GM12801 (cell line): Measurements from ENCODE around the gene ACSL3.

Experiments
- TF ChIP-seq, protein P1 (sequence below): IDR thresholded peaks from one replicate; pipeline ENCODE4 v1.5.1; 2011; ENCODE audit warnings: control low read depth; ENCODE audit not compliant: insufficient read length; ENCODE audit errors: extremely low read depth

Gene ACSL3

DNA sequence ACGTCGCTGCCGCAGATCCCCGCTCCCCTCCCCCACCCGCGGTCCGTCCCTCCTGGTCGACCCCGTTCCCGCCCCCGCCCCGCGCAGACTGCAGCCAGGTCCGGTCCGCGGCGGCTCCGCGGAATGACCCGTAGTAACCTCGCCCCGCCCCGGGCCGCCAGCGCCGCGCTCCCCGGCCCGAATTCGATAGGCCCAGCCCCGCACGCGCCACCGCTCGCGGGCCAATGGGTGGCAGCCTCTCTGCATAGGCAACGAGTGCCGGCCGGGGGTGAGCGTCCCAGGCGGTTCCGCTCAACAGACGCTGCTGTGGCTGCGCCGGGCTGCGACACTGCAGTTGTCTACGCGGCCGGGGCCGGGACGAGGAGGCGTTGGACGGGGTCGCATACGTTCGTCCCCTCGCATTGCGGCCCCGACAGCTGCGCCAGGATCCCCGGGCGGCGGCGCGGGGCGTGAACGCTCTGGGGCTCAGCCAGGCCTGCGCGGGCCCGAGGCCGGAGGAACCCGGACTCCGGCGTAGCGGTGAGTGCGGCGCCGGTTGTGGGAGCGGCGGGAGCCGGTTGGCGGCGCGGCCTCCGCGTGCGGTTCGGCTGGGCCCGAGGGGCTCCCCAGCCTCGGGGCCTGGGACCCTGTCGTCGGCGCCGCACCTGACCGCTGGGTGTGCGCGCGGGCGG, at the start of gene ACSL3:
Gene ACSL3 (plus strand): TSS at position 297 of the 671 bp plus-strand sequence. CDS start 47,737 bp downstream, outside the sequence.
- TF ChIP-seq, protein P1, sequence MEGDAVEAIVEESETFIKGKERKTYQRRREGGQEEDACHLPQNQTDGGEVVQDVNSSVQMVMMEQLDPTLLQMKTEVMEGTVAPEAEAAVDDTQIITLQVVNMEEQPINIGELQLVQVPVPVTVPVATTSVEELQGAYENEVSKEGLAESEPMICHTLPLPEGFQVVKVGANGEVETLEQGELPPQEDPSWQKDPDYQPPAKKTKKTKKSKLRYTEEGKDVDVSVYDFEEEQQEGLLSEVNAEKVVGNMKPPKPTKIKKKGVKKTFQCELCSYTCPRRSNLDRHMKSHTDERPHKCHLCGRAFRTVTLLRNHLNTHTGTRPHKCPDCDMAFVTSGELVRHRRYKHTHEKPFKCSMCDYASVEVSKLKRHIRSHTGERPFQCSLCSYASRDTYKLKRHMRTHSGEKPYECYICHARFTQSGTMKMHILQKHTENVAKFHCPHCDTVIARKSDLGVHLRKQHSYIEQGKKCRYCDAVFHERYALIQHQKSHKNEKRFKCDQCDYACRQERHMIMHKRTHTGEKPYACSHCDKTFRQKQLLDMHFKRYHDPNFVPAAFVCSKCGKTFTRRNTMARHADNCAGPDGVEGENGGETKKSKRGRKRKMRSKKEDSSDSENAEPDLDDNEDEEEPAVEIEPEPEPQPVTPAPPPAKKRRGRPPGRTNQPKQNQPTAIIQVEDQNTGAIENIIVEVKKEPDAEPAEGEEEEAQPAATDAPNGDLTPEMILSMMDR: no peak

DNA sequence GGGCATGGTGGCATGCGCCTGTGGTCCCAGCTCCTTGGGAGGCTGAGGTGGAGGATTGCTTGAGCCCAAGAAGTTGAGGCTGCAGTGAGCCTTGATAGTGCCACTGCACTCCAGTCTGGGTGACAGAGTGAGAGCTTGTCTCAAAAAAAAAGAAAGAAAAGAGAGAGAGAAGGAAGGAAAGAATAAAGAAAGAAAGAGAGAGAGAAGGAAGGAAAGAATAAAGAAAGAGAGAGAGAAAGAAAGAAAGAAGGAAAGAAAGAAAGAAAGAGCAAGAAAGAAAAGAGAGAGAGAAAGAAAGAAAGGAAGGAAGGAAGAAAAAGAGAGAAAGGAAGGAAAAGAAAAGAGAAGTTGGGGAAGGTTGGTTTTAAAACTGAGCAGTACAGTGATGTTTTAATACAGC, 49.0 kb upstream of the ACSL3 start:
- TF ChIP-seq, protein P1: no peak

GRCh38 chr2:222813177-222813843, 47.5 kb upstream of the ACSL3 start:
- TF ChIP-seq, protein P1: no peak

DNA sequence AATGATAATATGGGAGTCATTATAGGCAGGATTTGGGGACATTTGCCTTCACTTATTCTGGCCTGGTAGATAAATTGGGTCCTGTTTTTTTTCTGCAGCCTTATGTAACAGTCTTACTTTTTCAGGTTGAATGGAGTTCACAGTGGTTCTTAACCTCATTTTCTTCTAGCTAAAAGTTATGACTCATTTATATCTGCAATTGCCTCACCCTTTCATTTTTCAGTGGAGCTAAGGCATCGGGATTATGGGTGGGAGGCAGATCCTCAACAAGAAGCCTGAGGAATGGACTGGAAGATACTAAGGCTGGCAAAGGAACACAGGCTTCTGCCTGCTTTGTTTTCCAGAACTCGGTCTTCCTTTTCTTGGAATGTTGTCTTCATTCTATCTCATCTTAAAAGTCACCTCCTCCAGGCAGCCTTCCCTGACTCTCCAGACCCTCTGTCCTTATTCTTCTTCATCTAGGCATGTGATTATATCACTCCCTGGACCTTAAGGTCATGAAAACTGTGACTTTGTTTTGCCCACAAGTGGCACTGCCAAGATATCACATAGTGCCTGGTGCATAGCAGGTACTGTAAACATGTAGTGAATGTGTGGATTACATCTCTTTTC, 41.0 kb upstream of the ACSL3 start:
- TF ChIP-seq, protein P1: no peak

DNA sequence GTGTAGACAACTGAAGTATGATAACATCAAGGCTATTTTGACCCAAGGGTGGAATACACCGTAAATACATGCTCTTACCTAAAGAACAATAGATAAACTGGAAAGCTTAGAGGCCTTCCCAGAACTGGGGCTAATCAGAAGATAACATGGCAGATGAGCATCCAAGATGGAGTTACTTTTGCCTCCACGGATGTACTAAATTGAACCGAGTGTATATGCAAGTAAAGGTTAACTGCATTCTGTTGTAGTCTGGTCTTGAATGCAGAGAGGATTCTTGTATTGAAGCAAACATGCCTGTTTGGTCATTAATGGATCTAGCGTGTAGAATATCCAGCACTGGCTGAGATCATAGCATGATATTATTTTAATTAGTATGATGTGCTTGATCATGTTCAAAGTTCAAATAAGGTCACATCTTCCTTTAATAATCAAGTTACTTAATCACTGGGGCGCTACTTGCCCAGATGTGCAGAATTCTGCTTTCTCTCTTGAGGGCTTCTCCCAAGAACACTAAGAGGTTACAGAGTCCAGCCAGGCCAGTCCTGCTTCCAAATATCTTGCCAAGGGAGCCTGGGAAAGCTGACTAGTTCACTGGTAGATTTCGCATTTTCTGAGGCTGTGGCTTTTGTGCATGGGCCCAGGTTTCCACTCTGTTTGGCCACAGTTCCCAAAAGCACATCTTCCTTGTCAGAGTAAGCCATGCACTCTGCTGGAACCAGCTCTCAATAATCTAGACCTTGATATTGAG, 37.5 kb upstream of the ACSL3 start:
- TF ChIP-seq, protein P1: no peak

GRCh38 chr2:222825031-222825430, 35.8 kb upstream of the ACSL3 start:
- TF ChIP-seq, protein P1: no peak

DNA sequence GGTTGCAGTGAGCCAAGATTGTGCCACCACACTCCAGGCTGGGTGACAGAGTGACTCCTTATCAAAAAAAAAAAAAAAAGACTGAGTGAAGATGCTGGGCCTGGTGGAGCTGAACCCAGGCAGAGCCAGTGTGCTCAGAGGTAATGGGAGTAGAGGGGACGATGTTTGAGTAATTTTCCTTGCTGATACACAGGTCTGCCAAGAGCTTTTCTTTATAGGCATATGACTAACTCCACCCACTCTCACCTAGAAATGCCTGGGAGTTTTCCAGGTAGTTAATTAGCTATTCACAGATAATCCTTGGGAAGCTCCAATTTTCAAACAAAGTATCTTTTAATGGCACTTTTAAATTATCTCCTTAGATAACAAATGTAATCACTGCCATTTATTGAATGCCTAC, 33.4 kb upstream of the ACSL3 start:
- TF ChIP-seq, protein P1: no peak
